ENCODE results near the gene HLA-DQA1. TPM values are rescaled to one million over a fixed set of nuclear protein-coding genes. Genes with fewer than 3 reads are reported as not detected.

Gene HLA-DQA1
- total RNA-seq, 1 experiment from 2014 or later = 0.86 TPM

- H3K4me2 ChIP-seq (ENCODE audit: low read length) = no peak overlapping the region
- H3K36me3 ChIP-seq (ENCODE audit: control insufficient read depth in 1 of 2, insufficient read depth in 2 of 2, low read length in 2 of 2) = no peaks in the 10 kb centered on the region
- no peaks in the 10 kb centered on the region for H3K4me1 ChIP-seq (ENCODE audit: control insufficient read depth in 1 of 2, insufficient read depth in 2 of 2, low read length in 2 of 2)
- TF ChIP-seq RAD21 (IDR thresholded peaks at IDR 0.05; ENCODE audit: low read depth) = no peak
- no peak for TF ChIP-seq CTCF (IDR thresholded peaks at IDR 0.05 in 2 of 3, conservative IDR thresholded peaks at IDR 0.05 in 1 of 3; ENCODE audit: borderline replicate concordance in 1 of 3, insufficient read depth in 1 of 3, low read depth in 2 of 3, low read length in 2 of 3)
- TF ChIP-seq YY1 (IDR thresholded peaks at IDR 0.05; ENCODE audit: extremely low read depth, insufficient replicate concordance, low read depth, low read length) = no peak
- CTCF ChIA-PET = no interaction called here
- H2AFZ ChIP-seq (ENCODE audit: low read depth, low read length, poor library complexity, severe bottlenecking) = no peak overlapping the region
- RAD21 ChIA-PET (ENCODE audit: low non-redundant PET in 1 of 2, low total read pairs in 2 of 2, uncharacterized antibody in 2 of 2, unreplicated experiment in 2 of 2) = no interaction called here
- no TSS peak for BruUV-seq (replicated peaks)
- H3K4me3 ChIP-seq (replicated peaks in 1 of 2; ENCODE audit: low read depth in 1 of 2, low read length in 2 of 2) = no peak overlapping the region
- H3K27ac ChIP-seq (ENCODE audit: low read depth, low read length) = no peak overlapping the region
- no peak for ATAC-seq
- intact Hi-C loops (cut with micrococcal nuclease) = no loop called here
- no peaks in the 10 kb centered on the region for H3K9me3 ChIP-seq (ENCODE audit: control insufficient read depth in 1 of 2, insufficient read depth in 1 of 2, low read depth in 1 of 2, low read length in 2 of 2)
- no peaks in the 10 kb centered on the region for H4K20me1 ChIP-seq (ENCODE audit: insufficient read depth)
- H3K79me2 ChIP-seq (ENCODE audit: insufficient read depth, low read length) = no peaks in the 10 kb centered on the region
- POLR2A ChIA-PET = no interaction called here
- H3K9me2 ChIP-seq (ENCODE audit: insufficient read depth) = no peaks in the 10 kb centered on the region
- no peak for DNase-seq (ENCODE audit: low read depth, low spot score)
- no peak overlapping the region for H3K9ac ChIP-seq (ENCODE audit: low read length)
- no peaks in the 10 kb centered on the region for H3K27me3 ChIP-seq (ENCODE audit: insufficient read depth, low read length)
These were observed 24.9 kb downstream of the HLA-DQA1 start for GRCh38 chr6:32662099-32662498.

GRCh38 chr6:32662836-32663235 is 25.6 kb downstream of the HLA-DQA1 start:
- Histone ChIP-seq H3K27me3 (ENCODE audit: insufficient read depth, low read length) (no peaks in the 10 kb centered on the region), H3K4me3 (replicated peaks in 1 of 2; ENCODE audit: low read depth in 1 of 2, low read length in 2 of 2) (no peak overlapping the region), H3K36me3 (ENCODE audit: control insufficient read depth in 1 of 2, insufficient read depth in 2 of 2, low read length in 2 of 2) (no peaks in the 10 kb centered on the region), H3K4me2 (ENCODE audit: low read length) (no peak overlapping the region), H3K9me3 (ENCODE audit: control insufficient read depth in 1 of 2, insufficient read depth in 1 of 2, low read depth in 1 of 2, low read length in 2 of 2) (no peaks in the 10 kb centered on the region), H2AFZ (ENCODE audit: low read depth, low read length, poor library complexity, severe bottlenecking) (no peak overlapping the region), H3K4me1 (ENCODE audit: control insufficient read depth in 1 of 2, insufficient read depth in 2 of 2, low read length in 2 of 2) (no peaks in the 10 kb centered on the region), H3K9ac (ENCODE audit: low read length) (no peak overlapping the region), H3K79me2 (ENCODE audit: insufficient read depth, low read length) (no peaks in the 10 kb centered on the region), H4K20me1 (ENCODE audit: insufficient read depth) (no peaks in the 10 kb centered on the region), H3K9me2 (ENCODE audit: insufficient read depth) (no peaks in the 10 kb centered on the region), H3K27ac (ENCODE audit: low read depth, low read length) (no peak overlapping the region)
- ATAC-seq (no peak), DNase-seq (ENCODE audit: low read depth, low spot score) (no peak)
- intact Hi-C loops (cut with micrococcal nuclease) = no loop called here
- ChIA-PET CTCF (no interaction called here), POLR2A (no interaction called here), RAD21 (ENCODE audit: low non-redundant PET in 1 of 2, low total read pairs in 2 of 2, uncharacterized antibody in 2 of 2, unreplicated experiment in 2 of 2) (no interaction called here)
- BruUV-seq (replicated peaks) = no TSS peak
- TF ChIP-seq JUND (IDR thresholded peaks at IDR 0.05) = no peak
- no peak for TF ChIP-seq CBX3 (IDR thresholded peaks at IDR 0.05; ENCODE audit: low read depth)
- TF ChIP-seq EZH2phosphoT487 (IDR thresholded peaks at IDR 0.05; ENCODE audit: borderline replicate concordance) = no peak
- TF ChIP-seq POLR2AphosphoS5 (IDR thresholded peaks at IDR 0.05; ENCODE audit: low read depth, low read length) = no peak
- TF ChIP-seq ZNF274 (IDR thresholded peaks at IDR 0.05; ENCODE audit: low read depth, low read length) = no peak
- no peak for TF ChIP-seq ATF3 (IDR thresholded peaks at IDR 0.05)
- TF ChIP-seq CTCF (IDR thresholded peaks at IDR 0.05 in 2 of 3, conservative IDR thresholded peaks at IDR 0.05 in 1 of 3; ENCODE audit: borderline replicate concordance in 1 of 3, insufficient read depth in 1 of 3, low read depth in 2 of 3, low read length in 2 of 3) = no peak
- no peak for TF ChIP-seq POLR2A (IDR thresholded peaks at IDR 0.05; ENCODE audit: borderline replicate concordance, extremely low read depth, insufficient read depth, insufficient read length)
- no peak for TF ChIP-seq SP1 (IDR thresholded peaks at IDR 0.05; ENCODE audit: low read depth)
- no peak for TF ChIP-seq RAD21 (IDR thresholded peaks at IDR 0.05; ENCODE audit: low read depth)
